Measurements from ENCODE around the gene IGSF3. TPM values are rescaled to one million over a fixed set of nuclear protein-coding genes. Genes with fewer than 3 reads are reported as not detected.

The IGSF3 gene
- total RNA-seq, 1 experiment from 2014 or later = 32.4 TPM

- POLR2A ChIA-PET = no interaction called here
- H3K27ac Mint-ChIP-seq = no peak overlapping the region
- peaks cover 50% of the 10 kb centered on the region for H3K4me1 Mint-ChIP-seq
- TF ChIP-seq ATF2 (CRISPR knock-in tag; IDR thresholded peaks at IDR 0.05; ENCODE audit: borderline replicate concordance, low read depth) (no peak), SMAD4 (CRISPR knock-in tag; IDR thresholded peaks at IDR 0.05) (no peak), IRF2 (CRISPR knock-in tag; IDR thresholded peaks at IDR 0.05; ENCODE audit: borderline replicate concordance, low read depth) (no peak), MLX (CRISPR knock-in tag; IDR thresholded peaks at IDR 0.05) (no peak), TCF7 (CRISPR knock-in tag; IDR thresholded peaks at IDR 0.05; ENCODE audit: low read depth) (no peak), CTCF (IDR thresholded peaks at IDR 0.05) (no peak), JAZF1 (CRISPR knock-in tag; IDR thresholded peaks at IDR 0.05) (no peak), KAT7 (CRISPR knock-in tag; IDR thresholded peaks at IDR 0.05; ENCODE audit: borderline replicate concordance) (no peak), PRRX2 (CRISPR knock-in tag; IDR thresholded peaks at IDR 0.05) (no peak), NFE2L1 (CRISPR knock-in tag; IDR thresholded peaks at IDR 0.05) (no peak), USF2 (CRISPR knock-in tag; IDR thresholded peaks at IDR 0.05) (no peak), CBFB (CRISPR knock-in tag; IDR thresholded peaks at IDR 0.05; ENCODE audit: low read depth) (no peak)
- no peak overlapping the region for H3K4me3 Mint-ChIP-seq
- DNase-seq (ENCODE audit: low spot score) (no peak), ATAC-seq (no peak)
- peaks cover 14% of the 10 kb centered on the region for H3K36me3 Mint-ChIP-seq
- CTCF ChIA-PET = interaction anchor here (0.6 to 1.1 kb wide), 2 partner anchors 17 to 26 kb away, joined by 3 read pairs; no protein-coding TSS in a partner anchor
- H3K27me3 Mint-ChIP-seq (ENCODE audit: low read depth) = no peaks in the 10 kb centered on the region
- H3K9me3 Mint-ChIP-seq = peaks cover 20% of the 10 kb centered on the region
These were observed 40.8 kb upstream of the IGSF3 start for GRCh38 chr1:116708255-116708900.

- Mint-ChIP-seq H3K36me3 (peaks cover 17% of the 10 kb centered on the region), H3K27me3 (ENCODE audit: low read depth) (no peaks in the 10 kb centered on the region), H3K9me3 (peaks cover 24% of the 10 kb centered on the region), H3K4me3 (no peak overlapping the region), H3K4me1 (peaks cover 34% of the 10 kb centered on the region), H3K27ac (no peak overlapping the region)
- TF ChIP-seq SP1 (CRISPR knock-in tag; conservative IDR thresholded peaks at IDR 0.05) = no peak
- no peak for TF ChIP-seq ATF3 (CRISPR knock-in tag; conservative IDR thresholded peaks at IDR 0.05)
- CTCF ChIA-PET = no interaction called here
- ATAC-seq (no peak), DNase-seq (ENCODE audit: low spot score) (no peak)
- POLR2A ChIA-PET = no interaction called here
These were observed 39.3 kb upstream of the IGSF3 start for GRCh38 chr1:116706841-116707240.

GRCh38 chr1:116706123-116706522 lies 38.6 kb upstream of the IGSF3 start:
- Mint-ChIP-seq H3K9me3 (peaks cover 24% of the 10 kb centered on the region), H3K36me3 (peaks cover 17% of the 10 kb centered on the region), H3K4me1 (peaks cover 27% of the 10 kb centered on the region), H3K4me3 (no peak overlapping the region), H3K27me3 (ENCODE audit: low read depth) (no peaks in the 10 kb centered on the region), H3K27ac (no peak overlapping the region)
- ChIA-PET POLR2A (no interaction called here), CTCF (no interaction called here)
- no peak for TF ChIP-seq HMGXB4 (CRISPR knock-in tag; IDR thresholded peaks at IDR 0.05)
- TF ChIP-seq ZNF317 (CRISPR knock-in tag; IDR thresholded peaks at IDR 0.05; ENCODE audit: borderline replicate concordance, low read depth) = no peak
- TF ChIP-seq CTCF (IDR thresholded peaks at IDR 0.05) = no peak
- DNase-seq (ENCODE audit: low spot score) = no peak
- ATAC-seq = no peak

All from WTC11 (cell line).